ENCODE measurements around the gene PSKH1. TPM values are rescaled to one million over a fixed set of nuclear protein-coding genes. Genes with fewer than 3 reads are reported as not detected.

The PSKH1 gene
- total and polyA plus RNA-seq, 4 experiments from 2014 or later, result 19.4 to 25.3 (median 23.7) TPM

- intact Hi-C loops (cut with micrococcal nuclease), result loop anchor here (1.0 to 2.0 kb wide), 5 partner anchors 44 to 345 kb away; no protein-coding TSS in a partner anchor
- no peak overlapping the region for H3K4me3 Mint-ChIP-seq
- peak overlapping the region in 4 of 7 donors; percentile 22 to 83 (median 40) for H3K27ac Mint-ChIP-seq
- no peak overlapping the region for H3K27ac ChIP-seq (ENCODE audit: low read depth, low read length)
- peaks cover 0 to 1% (median 0%) of the 10 kb centered on the region in 4 donors for H3K4me1 Mint-ChIP-seq
- no peaks in the 10 kb centered on the region for H3K27me3 ChIP-seq (ENCODE audit: insufficient read depth, low read length)
- H3K9me3 Mint-ChIP-seq, result peaks cover 0 to 3% (median 0%) of the 10 kb centered on the region in 8 donors
- peaks cover 58% of the 10 kb centered on the region for H3K36me3 ChIP-seq (ENCODE audit: insufficient read depth, low read length)
- CTCF ChIA-PET (ENCODE audit: partially characterized antibody), result interaction anchor here (0.7 to 5.4 kb wide), 50 partner anchors 9 to 363 kb away, joined by 3 to 73 read pairs (median 4); partner anchors contain the start of genes CARMIL2, CTRL, DDX28 and DUS2
- DNase-seq, result peak; percentile 68 to 75 (median 71)
- peaks cover 37 to 55% of the 10 kb centered on the region in 2 donors for H3K36me3 Mint-ChIP-seq
- no peak overlapping the region for H3K4me3 ChIP-seq (ENCODE audit: low read length in 2 of 2)
- POLR2A ChIA-PET (ENCODE audit: partially characterized antibody), result interaction anchor here (0.9 to 1.8 kb wide), 9 partner anchors 9 to 157 kb away, joined by 3 to 8 read pairs (median 4); partner anchors contain the start of genes CTRL, EDC4, NUTF2 and PSKH1
- H3K9me3 ChIP-seq (ENCODE audit: control insufficient read depth in 1 of 2, low read length in 2 of 2), result no peaks in the 10 kb centered on the region
- no peaks in the 10 kb centered on the region for H3K27me3 Mint-ChIP-seq
- no peaks in the 10 kb centered on the region for H3K4me1 ChIP-seq (ENCODE audit: insufficient read depth, low read length)
These were observed 9.2 kb upstream of the PSKH1 start for GRCh38 chr16:67883872-67884261.

DNA sequence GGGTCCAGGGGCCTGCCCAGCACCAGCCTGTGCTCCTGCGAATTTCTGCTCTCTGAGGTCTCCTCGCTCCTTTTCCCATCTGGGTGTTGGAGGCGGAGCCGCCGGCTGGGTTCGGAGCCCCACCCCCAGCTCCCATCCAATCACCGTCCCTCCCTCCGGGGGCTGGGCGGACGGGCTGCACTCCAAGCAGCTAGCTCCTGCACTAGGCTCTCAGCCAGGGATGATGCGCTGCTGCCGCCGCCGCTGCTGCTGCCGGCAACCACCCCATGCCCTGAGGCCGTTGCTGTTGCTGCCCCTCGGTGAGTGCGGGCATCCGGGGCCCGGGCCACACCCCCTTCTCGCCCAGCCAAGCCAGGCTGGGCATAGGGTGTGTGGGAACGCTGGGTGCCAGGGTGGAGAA is 8.4 kb upstream of the PSKH1 start, which contains the start of gene NRN1L:
Gene NRN1L, plus strand, starts transcription at position 202 of the 400 bp plus-strand sequence. Its CDS starts 19 bp downstream, at position 221.
- no peak for DNase-seq
- ChIA-PET POLR2A (ENCODE audit: partially characterized antibody) (interaction anchor here (0.9 to 1.8 kb wide), 4 partner anchors 12 to 156 kb away, joined by 3 to 6 read pairs (median 4); partner anchors contain the start of genes CTRL and EDC4), CTCF (ENCODE audit: partially characterized antibody) (interaction anchor here (1.1 to 5.4 kb wide), 17 partner anchors 13 to 364 kb away, joined by 3 to 73 read pairs (median 6); partner anchors contain the start of genes DDX28, DUS2, NUTF2 and PSMB10)
- Histone ChIP-seq H3K36me3 (ENCODE audit: insufficient read depth, low read length) (peaks cover 50% of the 10 kb centered on the region), H3K9me3 (ENCODE audit: control insufficient read depth in 1 of 2, low read length in 2 of 2) (no peaks in the 10 kb centered on the region), H3K27me3 (ENCODE audit: insufficient read depth, low read length) (no peaks in the 10 kb centered on the region), H3K27ac (ENCODE audit: low read depth, low read length) (no peak within 1 kb of the TSS), H3K4me3 (ENCODE audit: low read length in 2 of 2) (no peak within 1 kb of the TSS), H3K4me1 (ENCODE audit: insufficient read depth, low read length) (no peaks in the 10 kb centered on the region)
- Mint-ChIP-seq H3K27me3 (no peaks in the 10 kb centered on the region), H3K4me1 (peaks cover 0 to 1% (median 0%) of the 10 kb centered on the region in 4 donors), H3K36me3 (peaks cover 29 to 47% of the 10 kb centered on the region in 2 donors), H3K9me3 (peaks cover 0 to 3% (median 0%) of the 10 kb centered on the region in 8 donors), H3K4me3 (no peak within 1 kb of the TSS), H3K27ac (peak within 1 kb of the TSS in 5 of 7 donors; percentile 22 to 83 (median 55))
- intact Hi-C loops (cut with micrococcal nuclease), result no loop called here

- ChIA-PET POLR2A (ENCODE audit: partially characterized antibody) (interaction anchor here (0.7 to 1.3 kb wide), 3 partner anchors 12 to 44 kb away, joined by 3 read pairs; partner anchors contain the start of gene EDC4), CTCF (ENCODE audit: partially characterized antibody) (interaction anchor here (0.7 to 5.4 kb wide), 6 partner anchors 12 to 365 kb away, joined by 3 to 61 read pairs (median 12); partner anchors contain the start of gene EDC4)
- no peaks in the 10 kb centered on the region for H3K27me3 Mint-ChIP-seq
- H3K27ac Mint-ChIP-seq, result peak overlapping the region in 1 of 7 donors; percentile 16
- Histone ChIP-seq H3K4me1 (ENCODE audit: insufficient read depth, low read length) (no peaks in the 10 kb centered on the region), H3K4me3 (ENCODE audit: low read length in 2 of 2) (no peak overlapping the region), H3K27me3 (ENCODE audit: insufficient read depth, low read length) (no peaks in the 10 kb centered on the region), H3K27ac (ENCODE audit: low read depth, low read length) (no peak overlapping the region), H3K9me3 (ENCODE audit: control insufficient read depth in 1 of 2, low read length in 2 of 2) (no peaks in the 10 kb centered on the region), H3K36me3 (ENCODE audit: insufficient read depth, low read length) (peaks cover 41% of the 10 kb centered on the region)
- peaks cover 22 to 40% of the 10 kb centered on the region in 2 donors for H3K36me3 Mint-ChIP-seq
- H3K4me3 Mint-ChIP-seq, result no peak overlapping the region
- H3K9me3 Mint-ChIP-seq, result peaks cover 0 to 3% (median 0%) of the 10 kb centered on the region in 8 donors
- intact Hi-C loops (cut with micrococcal nuclease), result no loop called here
- H3K4me1 Mint-ChIP-seq, result peaks cover 0 to 1% (median 0%) of the 10 kb centered on the region in 4 donors
- no peak for DNase-seq
These were observed 7.5 kb upstream of the PSKH1 start for GRCh38 chr16:67885545-67885944.

- Mint-ChIP-seq H3K36me3 (peaks cover 22 to 39% of the 10 kb centered on the region in 2 donors), H3K27me3 (no peaks in the 10 kb centered on the region), H3K27ac (no peak overlapping the region), H3K4me1 (peaks cover 0 to 1% (median 0%) of the 10 kb centered on the region in 4 donors), H3K4me3 (no peak overlapping the region), H3K9me3 (peaks cover 0 to 2% (median 0%) of the 10 kb centered on the region in 8 donors)
- H3K9me3 ChIP-seq (ENCODE audit: control insufficient read depth in 1 of 2, low read length in 2 of 2), result no peaks in the 10 kb centered on the region
- no peak for DNase-seq
- no peaks in the 10 kb centered on the region for H3K27me3 ChIP-seq (ENCODE audit: insufficient read depth, low read length)
- POLR2A ChIA-PET (ENCODE audit: partially characterized antibody), result interaction anchor here (0.7 to 1.0 kb wide), 2 partner anchors 13 to 43 kb away, joined by 3 read pairs; partner anchors contain the start of gene EDC4
- H3K36me3 ChIP-seq (ENCODE audit: insufficient read depth, low read length), result peaks cover 37% of the 10 kb centered on the region
- CTCF ChIA-PET (ENCODE audit: partially characterized antibody), result interaction anchor here (0.7 to 5.4 kb wide), 6 partner anchors 11 to 365 kb away, joined by 3 to 61 read pairs (median 6); partner anchors contain the start of gene EDC4
- H3K4me3 ChIP-seq (ENCODE audit: low read length in 2 of 2), result no peak overlapping the region
- no peaks in the 10 kb centered on the region for H3K4me1 ChIP-seq (ENCODE audit: insufficient read depth, low read length)
- intact Hi-C loops (cut with micrococcal nuclease), result no loop called here
- no peak overlapping the region for H3K27ac ChIP-seq (ENCODE audit: low read depth, low read length)
These were observed 7.1 kb upstream of the PSKH1 start for GRCh38 chr16:67885976-67886375.

- ChIA-PET CTCF (ENCODE audit: partially characterized antibody) (interaction anchor here (0.7 to 5.4 kb wide), 6 partner anchors 8 to 365 kb away, joined by 3 to 61 read pairs (median 6); partner anchors contain the start of gene EDC4), POLR2A (ENCODE audit: partially characterized antibody) (interaction anchor here (0.7 to 2.0 kb wide), 3 partner anchors 13 to 43 kb away, joined by 3 to 4 read pairs (median 3); partner anchors contain the start of gene EDC4)
- H3K9me3 Mint-ChIP-seq, result no peaks in the 10 kb centered on the region
- Histone ChIP-seq H3K4me1 (ENCODE audit: insufficient read depth, low read length) (no peaks in the 10 kb centered on the region), H3K9me3 (ENCODE audit: control insufficient read depth in 1 of 2, low read length in 2 of 2) (no peaks in the 10 kb centered on the region), H3K36me3 (ENCODE audit: insufficient read depth, low read length) (peaks cover 33% of the 10 kb centered on the region), H3K27ac (ENCODE audit: low read depth, low read length) (no peak overlapping the region), H3K27me3 (ENCODE audit: insufficient read depth, low read length) (no peaks in the 10 kb centered on the region), H3K4me3 (ENCODE audit: low read length in 2 of 2) (no peak overlapping the region)
- no peak overlapping the region for H3K4me3 Mint-ChIP-seq
- intact Hi-C loops (cut with micrococcal nuclease), result no loop called here
- H3K27me3 Mint-ChIP-seq, result no peaks in the 10 kb centered on the region
- H3K27ac Mint-ChIP-seq, result peak overlapping the region in 2 of 7 donors; percentile 30 to 73
- DNase-seq, result no peak
- H3K4me1 Mint-ChIP-seq, result peaks cover 0 to 1% (median 0%) of the 10 kb centered on the region in 4 donors
- peaks cover 22 to 35% of the 10 kb centered on the region in 2 donors for H3K36me3 Mint-ChIP-seq
These were observed 6.7 kb upstream of the PSKH1 start for GRCh38 chr16:67886387-67886786.

- Mint-ChIP-seq H3K4me3 (no peak overlapping the region), H3K36me3 (peaks cover 14 to 18% of the 10 kb centered on the region in 2 donors), H3K27me3 (no peaks in the 10 kb centered on the region), H3K27ac (peak overlapping the region in 1 of 7 donors; percentile 8), H3K9me3 (no peaks in the 10 kb centered on the region), H3K4me1 (peaks cover 3 to 9% (median 7%) of the 10 kb centered on the region in 4 donors)
- no peak for DNase-seq
- H3K27me3 ChIP-seq (ENCODE audit: insufficient read depth, low read length), result no peaks in the 10 kb centered on the region
- CTCF ChIA-PET (ENCODE audit: partially characterized antibody), result interaction anchor here (0.5 to 2.4 kb wide), 3 partner anchors 9 to 1799 kb away, joined by 3 to 8 read pairs (median 3); no protein-coding TSS in a partner anchor
- intact Hi-C loops (cut with micrococcal nuclease), result no loop called here
- H3K4me3 ChIP-seq (ENCODE audit: low read length in 2 of 2), result no peak overlapping the region
- H3K27ac ChIP-seq (ENCODE audit: low read depth, low read length), result no peak overlapping the region
- H3K36me3 ChIP-seq (ENCODE audit: insufficient read depth, low read length), result peaks cover 13% of the 10 kb centered on the region
- H3K4me1 ChIP-seq (ENCODE audit: insufficient read depth, low read length), result peaks cover 7% of the 10 kb centered on the region
- POLR2A ChIA-PET (ENCODE audit: partially characterized antibody), result interaction anchor here (2.0 to 2.4 kb wide), 2 partner anchors 42 to 48 kb away, joined by 4 to 8 read pairs; partner anchors contain the start of gene PSMB10
- no peaks in the 10 kb centered on the region for H3K9me3 ChIP-seq (ENCODE audit: control insufficient read depth in 1 of 2, low read length in 2 of 2)
These were observed 4.7 kb upstream of the PSKH1 start for GRCh38 chr16:67888331-67888730.

All from CD4-positive, alpha-beta memory T cell (primary cell).